ENCODE measurements around the gene NSUN6.

GRCh38 chr10:18572959-18573561 lies 78.3 kb downstream of the NSUN6 start:
- TF ChIP-seq POLR2AphosphoS5 (IDR thresholded peaks at IDR 0.05), result no peak
- no peak for TF ChIP-seq CTCF (IDR thresholded peaks at IDR 0.05)
- no peak for TF ChIP-seq POLR2A (IDR thresholded peaks at IDR 0.05)
- no peak for TF ChIP-seq EP300 (IDR thresholded peaks at IDR 0.05)
